Gastrocnemius medialis (tissue), 4 donors: ENCODE results near the gene CYP3A4.

Experiments
- CTCF ChIP-seq, 5 experiments: fragments of 450-650 bp in 3 of 5; fragments of 200-600 bp in 2 of 5; sonication (generic) in 2 of 5; IDR thresholded peaks in 4 of 5; conservative IDR thresholded peaks in 1 of 5; 1 replicate in 4 of 5; 2 replicates in 1 of 5; pipeline ENCODE4 v1.5.1; 2016 to 2019; ENCODE audit warnings: antibody characterized with exemption in 5 of 5, mild to moderate bottlenecking in 3 of 5, moderate library complexity in 3 of 5
- POLR2A ChIP-seq, 2 donors: fragments of 450-650 bp; IDR thresholded peaks; one replicate each; pipeline ENCODE4 v1.6.1; 2017; ENCODE audit warnings: antibody characterized with exemption in 2 of 2, mild to moderate bottlenecking in 2 of 2, moderate library complexity in 2 of 2

- TF ChIP-seq POLR2A (IDR thresholded peaks at IDR 0.05) (no peak), CTCF (IDR thresholded peaks at IDR 0.05 in 4 of 5, conservative IDR thresholded peaks at IDR 0.05 in 1 of 5) (no peak)
Observed at GRCh38 chr7:99709838-99710578, 74.0 kb downstream of the CYP3A4 start.
